ENCODE results near the gene GPX4.
"Not testable (repeated sequence)": the region's sequence is repeated elsewhere in the genome, so short reads cannot be mapped to it uniquely, and the experiment has no call there.

Gene GPX4

DNA sequence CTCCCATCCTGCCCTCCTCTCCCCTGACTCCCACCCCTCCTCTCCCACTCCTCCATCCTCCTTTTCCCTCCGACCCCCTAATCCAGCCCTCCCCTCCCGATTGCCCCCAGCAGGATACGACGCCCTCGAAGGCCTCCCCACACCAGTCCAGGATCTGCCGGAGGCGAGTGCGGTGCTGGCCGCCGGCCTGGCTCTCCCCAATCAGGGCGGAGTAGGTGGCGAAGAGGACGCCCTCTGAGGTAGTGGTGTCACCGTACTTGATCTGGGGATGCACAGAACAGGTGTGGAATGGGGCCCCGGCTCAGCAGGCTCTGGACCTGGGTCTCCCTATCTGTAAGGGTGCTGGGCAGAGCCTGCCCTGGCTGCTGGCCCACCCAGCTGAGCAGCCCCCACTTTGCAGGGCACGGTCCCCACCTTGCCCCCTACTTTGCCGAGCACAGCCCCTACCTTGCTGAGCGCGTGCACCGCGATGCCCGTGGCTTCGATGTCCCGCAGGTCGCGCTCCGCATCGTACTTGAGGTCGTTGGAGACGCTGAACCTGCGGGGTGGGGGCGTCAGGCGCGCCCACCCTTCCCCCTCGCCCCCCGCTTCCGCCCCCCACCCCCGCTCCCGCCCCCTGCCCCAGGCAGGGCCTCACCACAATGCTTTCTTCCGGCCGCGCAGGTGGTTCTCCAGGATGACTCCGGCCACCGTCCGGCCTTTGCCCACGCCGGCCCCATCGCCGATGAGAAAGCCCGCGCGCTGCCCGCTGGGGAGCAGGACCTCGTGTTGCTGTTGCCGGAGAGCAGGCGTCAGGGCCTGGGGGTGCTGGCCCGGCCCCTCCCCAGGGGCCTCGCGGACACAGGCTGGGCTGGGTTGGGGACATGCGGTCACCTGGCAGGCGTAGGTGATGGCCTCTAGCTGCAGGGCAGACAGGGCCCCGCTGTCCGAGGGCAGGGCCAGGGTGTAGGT lies 18.5 kb downstream of the GPX4 start:
- Histone ChIP-seq H3K27me3 (ENCODE audit: control insufficient read depth, insufficient read depth, low read length) (no peaks in the 10 kb centered on the region), H3K4me3 (ENCODE audit: low read length) (no peak overlapping the region), H3K27ac (ENCODE audit: low read depth, low read length) (no peak overlapping the region), H3K4me1 (ENCODE audit: control insufficient read depth, insufficient read depth, low read length) (no peaks in the 10 kb centered on the region), H3K9ac (ENCODE audit: low read length) (no peak overlapping the region), H3K36me3 (ENCODE audit: control insufficient read depth, insufficient read depth, low read length) (peaks cover 55% of the 10 kb centered on the region)

DNA sequence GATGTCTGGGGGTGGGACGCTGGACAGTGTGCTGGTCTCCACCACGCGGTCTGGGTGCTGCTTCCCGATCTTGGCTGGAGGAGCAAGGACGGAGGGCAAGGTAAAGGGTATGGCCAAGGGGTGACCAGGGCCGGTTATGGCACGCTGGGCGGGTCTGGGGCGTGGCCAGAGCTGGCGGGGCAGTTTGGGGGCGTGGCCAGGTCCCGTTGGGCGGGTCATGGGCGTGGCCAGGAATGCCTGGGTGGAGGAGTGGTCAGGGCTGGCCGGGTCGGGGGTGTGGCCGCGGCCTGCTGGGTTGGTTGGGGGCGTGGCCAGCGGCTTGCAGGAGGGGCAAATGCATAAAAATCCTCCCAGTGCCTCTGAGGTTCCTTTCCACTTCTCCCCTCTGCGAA lies 19.2 kb downstream of the GPX4 start:
- Histone ChIP-seq H3K27ac (ENCODE audit: low read depth, low read length) (no peak overlapping the region), H3K4me1 (ENCODE audit: control insufficient read depth, insufficient read depth, low read length) (no peaks in the 10 kb centered on the region), H3K9ac (ENCODE audit: low read length) (no peak overlapping the region), H3K27me3 (ENCODE audit: control insufficient read depth, insufficient read depth, low read length) (no peaks in the 10 kb centered on the region), H3K36me3 (ENCODE audit: control insufficient read depth, insufficient read depth, low read length) (peaks cover 57% of the 10 kb centered on the region), H3K4me3 (ENCODE audit: low read length) (no peak overlapping the region)

DNA sequence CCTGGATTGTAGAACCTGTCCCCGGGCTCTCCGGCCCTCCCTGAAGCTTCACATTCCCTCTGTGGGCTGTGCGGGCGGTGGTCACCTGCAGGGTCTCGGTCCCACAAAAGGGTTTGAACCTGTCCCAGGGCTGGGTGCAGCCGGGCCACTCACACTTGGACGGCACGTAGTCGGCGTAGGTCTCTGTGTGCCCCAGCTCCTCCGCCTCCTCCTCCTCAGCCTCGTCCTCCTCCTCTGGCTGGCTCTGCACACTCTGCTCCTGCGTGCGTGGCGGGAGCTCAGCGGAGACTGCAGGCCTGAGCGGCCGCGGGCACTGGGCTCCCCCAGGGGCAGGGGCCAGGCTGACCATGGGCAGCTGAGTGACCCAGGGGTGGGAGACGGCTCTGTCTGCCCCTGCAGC lies 19.6 kb downstream of the GPX4 start:
- no peak overlapping the region for H3K9ac ChIP-seq (ENCODE audit: low read length)
- H3K4me3 ChIP-seq (ENCODE audit: low read length): no peak overlapping the region
- H3K4me1 ChIP-seq (ENCODE audit: control insufficient read depth, insufficient read depth, low read length): no peaks in the 10 kb centered on the region
- no peaks in the 10 kb centered on the region for H3K27me3 ChIP-seq (ENCODE audit: control insufficient read depth, insufficient read depth, low read length)
- no peak overlapping the region for H3K27ac ChIP-seq (ENCODE audit: low read depth, low read length)
- peaks cover 55% of the 10 kb centered on the region for H3K36me3 ChIP-seq (ENCODE audit: control insufficient read depth, insufficient read depth, low read length)

DNA sequence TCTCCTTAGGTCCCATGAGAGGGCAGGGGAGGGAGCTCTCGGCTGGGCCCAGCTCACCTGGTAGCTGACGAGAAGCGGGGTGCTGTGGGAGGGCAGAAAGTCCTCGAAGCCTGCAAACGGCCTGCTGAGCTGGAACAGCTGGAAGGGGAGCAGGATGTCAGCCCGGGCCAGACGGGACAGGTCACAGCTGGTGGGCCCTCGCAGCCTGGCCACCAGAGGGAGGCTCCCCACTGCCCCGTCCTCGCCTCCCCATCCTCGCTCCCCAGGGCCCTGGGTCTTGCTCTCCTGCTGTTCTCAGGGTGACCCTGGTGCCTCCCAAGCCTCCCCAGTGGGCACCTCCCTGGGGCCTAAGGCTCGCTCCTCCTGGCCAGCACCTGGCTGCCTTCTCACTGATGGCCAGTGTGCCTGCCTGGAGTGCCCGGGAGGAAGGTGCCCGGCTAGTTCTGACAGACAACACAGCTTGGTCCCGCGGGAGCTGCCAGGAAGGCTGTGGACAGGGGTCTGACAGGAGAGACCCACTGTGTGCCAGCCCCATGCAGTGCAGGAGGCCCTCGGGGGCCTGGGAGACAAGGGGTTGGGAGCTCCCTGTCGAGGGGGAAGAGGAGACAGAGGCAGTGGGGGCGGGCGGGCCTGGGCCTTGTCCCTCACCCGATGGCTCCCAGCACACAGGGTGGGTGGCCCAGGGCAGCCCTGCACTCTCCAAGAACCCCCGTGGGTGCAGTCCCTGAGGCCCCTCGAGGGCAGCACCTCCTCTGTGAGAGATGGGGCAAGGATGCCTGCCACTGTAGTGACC lies 20.3 kb downstream of the GPX4 start:
- Histone ChIP-seq H3K27me3 (ENCODE audit: control insufficient read depth, insufficient read depth, low read length) (no peaks in the 10 kb centered on the region), H3K27ac (ENCODE audit: low read depth, low read length) (no peak overlapping the region), H3K4me1 (ENCODE audit: control insufficient read depth, insufficient read depth, low read length) (no peaks in the 10 kb centered on the region), H3K36me3 (ENCODE audit: control insufficient read depth, insufficient read depth, low read length) (peaks cover 51% of the 10 kb centered on the region), H3K9ac (ENCODE audit: low read length) (no peak overlapping the region), H3K4me3 (ENCODE audit: low read length) (no peak overlapping the region)

DNA sequence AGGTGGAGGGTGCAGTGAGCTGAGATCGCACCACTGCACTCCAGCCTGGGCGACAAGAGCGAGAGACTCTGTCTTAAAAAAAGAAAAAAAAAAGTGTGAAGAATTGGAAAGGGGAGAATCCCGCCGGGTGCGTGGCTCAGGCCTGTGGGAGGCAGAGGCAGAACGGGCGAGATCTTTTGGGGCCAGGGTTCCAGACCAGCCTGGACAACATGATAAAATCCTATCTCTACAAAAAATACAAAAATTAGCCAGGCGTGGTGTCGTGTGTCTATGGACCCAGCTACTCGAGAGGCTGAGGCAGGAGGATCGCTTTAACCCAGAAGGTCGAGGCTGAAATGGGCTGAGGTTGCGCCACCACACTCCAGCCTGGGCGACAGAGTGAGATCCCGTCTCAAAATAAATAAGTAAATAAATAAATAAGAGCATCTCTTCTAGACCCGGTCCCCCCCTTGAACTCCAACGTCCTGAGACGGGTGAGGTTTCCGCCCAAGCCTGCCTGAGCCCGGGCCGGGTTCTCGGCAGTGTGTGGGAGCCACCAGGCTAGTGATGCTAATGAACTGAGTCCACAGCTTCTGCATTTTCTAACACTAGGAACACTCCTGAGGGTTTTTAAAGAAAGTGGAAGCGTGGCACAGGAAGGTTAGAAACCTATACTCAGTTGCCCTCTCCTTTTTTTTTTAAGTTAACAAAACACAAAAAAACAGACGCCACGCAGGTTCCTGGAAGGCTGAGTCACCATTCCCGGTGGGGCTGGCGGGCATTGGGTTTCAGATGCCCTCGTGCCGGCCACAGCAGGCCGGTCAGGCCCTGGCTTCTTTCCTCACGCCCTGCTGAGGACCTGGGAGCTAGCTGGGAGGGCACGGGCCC lies 22.0 kb downstream of the GPX4 start:
- Histone ChIP-seq H3K36me3 (ENCODE audit: control insufficient read depth, insufficient read depth, low read length) (peaks cover 37% of the 10 kb centered on the region), H3K4me1 (ENCODE audit: control insufficient read depth, insufficient read depth, low read length) (no peaks in the 10 kb centered on the region), H3K27me3 (ENCODE audit: control insufficient read depth, insufficient read depth, low read length) (no peaks in the 10 kb centered on the region), H3K27ac (ENCODE audit: low read depth, low read length) (no peak overlapping the region), H3K9ac (ENCODE audit: low read length) (no peak overlapping the region), H3K4me3 (ENCODE audit: low read length) (no peak overlapping the region)

DNA sequence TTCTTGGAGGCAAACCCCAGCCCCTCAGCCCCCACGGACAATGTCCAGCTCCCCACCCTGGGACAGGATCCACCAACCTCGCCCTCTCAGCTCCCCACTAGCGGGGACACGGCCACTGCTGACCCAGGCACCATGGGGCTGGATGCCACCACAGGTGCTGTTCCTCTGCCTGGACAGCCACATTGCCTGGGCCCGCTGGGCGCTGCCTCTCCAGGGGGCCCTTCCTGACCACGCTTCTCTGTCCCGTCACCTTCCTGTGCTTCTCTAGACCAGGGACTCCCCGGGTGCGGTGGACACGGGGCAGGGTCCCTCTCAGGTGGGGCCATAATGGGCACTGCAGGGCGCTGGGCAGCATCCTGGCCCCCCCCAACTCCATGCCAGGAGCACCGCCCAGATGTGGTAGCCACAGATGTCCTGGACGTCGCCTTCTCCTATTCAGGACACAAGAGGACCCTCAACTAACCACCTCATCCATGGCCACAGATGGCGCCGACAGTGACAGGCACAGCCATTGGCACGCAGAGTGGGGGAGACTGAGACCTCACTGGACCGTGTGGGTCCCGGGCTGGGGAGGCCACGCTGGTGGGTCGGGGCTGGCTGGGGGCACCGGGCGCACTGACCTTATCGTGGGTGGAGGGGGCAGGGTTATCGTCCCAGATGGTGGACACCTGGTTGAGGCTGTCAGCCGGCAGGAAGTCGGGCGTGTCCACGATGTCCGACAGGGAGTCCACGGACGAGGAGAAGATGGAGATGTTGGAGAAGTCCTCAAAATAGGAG lies 23.4 kb downstream of the GPX4 start:
- Histone ChIP-seq H3K27me3 (ENCODE audit: control insufficient read depth, insufficient read depth, low read length) (no peaks in the 10 kb centered on the region), H3K36me3 (ENCODE audit: control insufficient read depth, insufficient read depth, low read length) (peaks cover 25% of the 10 kb centered on the region), H3K4me3 (ENCODE audit: low read length) (no peak overlapping the region), H3K4me1 (ENCODE audit: control insufficient read depth, insufficient read depth, low read length) (no peaks in the 10 kb centered on the region), H3K9ac (ENCODE audit: low read length) (no peak overlapping the region), H3K27ac (ENCODE audit: low read depth, low read length) (no peak overlapping the region)

DNA sequence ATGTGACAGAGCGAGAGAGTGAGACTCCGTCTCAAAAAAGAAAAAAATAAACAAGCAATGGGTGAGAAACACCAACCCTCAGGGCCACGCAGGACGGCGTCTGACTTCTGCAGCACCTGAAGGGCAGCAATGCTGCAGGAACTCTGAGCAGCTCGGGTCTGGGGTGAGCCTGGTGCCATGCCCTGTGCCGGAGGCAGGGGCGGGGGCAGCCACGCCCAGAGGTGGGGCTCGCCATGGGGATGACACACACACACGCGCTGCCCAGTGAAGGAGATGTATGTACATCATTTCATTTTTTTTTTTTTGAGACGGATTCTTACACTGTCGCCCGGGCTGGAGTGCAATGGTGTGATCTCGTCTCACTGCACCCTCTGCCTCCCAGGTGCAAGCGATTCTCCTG lies 24.3 kb downstream of the GPX4 start:
- Histone ChIP-seq H3K4me1 (ENCODE audit: control insufficient read depth, insufficient read depth, low read length) (peaks cover 4% of the 10 kb centered on the region), H3K27ac (ENCODE audit: low read depth, low read length) (no peak overlapping the region), H3K36me3 (ENCODE audit: control insufficient read depth, insufficient read depth, low read length) (peaks cover 21% of the 10 kb centered on the region), H3K4me3 (ENCODE audit: low read length) (no peak overlapping the region), H3K9ac (ENCODE audit: low read length) (no peak overlapping the region), H3K27me3 (ENCODE audit: control insufficient read depth, insufficient read depth, low read length) (no peaks in the 10 kb centered on the region)

DNA sequence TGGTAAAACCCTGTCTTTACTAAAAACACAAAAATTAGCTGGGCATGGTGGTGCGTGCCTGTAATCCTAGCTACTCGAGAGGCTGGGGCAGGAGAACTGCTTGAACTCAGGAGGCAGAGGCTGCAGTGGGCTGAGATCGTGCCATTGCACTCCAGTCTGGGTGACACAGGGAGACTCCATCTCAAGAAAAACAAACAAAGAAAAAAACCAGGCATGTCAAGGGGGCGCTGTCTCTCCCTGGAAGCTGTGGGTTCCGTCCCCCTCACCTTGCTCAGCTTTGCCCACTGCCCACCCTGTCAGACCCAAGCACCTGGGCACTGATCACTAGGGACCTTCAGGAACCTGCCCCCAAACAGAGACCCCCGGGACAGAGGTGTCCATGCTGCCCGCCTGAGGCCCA lies 25.3 kb downstream of the GPX4 start:
- H3K27ac ChIP-seq (ENCODE audit: low read depth, low read length); H3K4me1 ChIP-seq (ENCODE audit: control insufficient read depth, insufficient read depth, low read length); H3K27me3 ChIP-seq (ENCODE audit: control insufficient read depth, insufficient read depth, low read length); H3K4me3 ChIP-seq (ENCODE audit: low read length); H3K9ac ChIP-seq (ENCODE audit: low read length): not testable (repeated sequence)
- H3K36me3 ChIP-seq (ENCODE audit: control insufficient read depth, insufficient read depth, low read length): peaks cover 12% of the 10 kb centered on the region

DNA sequence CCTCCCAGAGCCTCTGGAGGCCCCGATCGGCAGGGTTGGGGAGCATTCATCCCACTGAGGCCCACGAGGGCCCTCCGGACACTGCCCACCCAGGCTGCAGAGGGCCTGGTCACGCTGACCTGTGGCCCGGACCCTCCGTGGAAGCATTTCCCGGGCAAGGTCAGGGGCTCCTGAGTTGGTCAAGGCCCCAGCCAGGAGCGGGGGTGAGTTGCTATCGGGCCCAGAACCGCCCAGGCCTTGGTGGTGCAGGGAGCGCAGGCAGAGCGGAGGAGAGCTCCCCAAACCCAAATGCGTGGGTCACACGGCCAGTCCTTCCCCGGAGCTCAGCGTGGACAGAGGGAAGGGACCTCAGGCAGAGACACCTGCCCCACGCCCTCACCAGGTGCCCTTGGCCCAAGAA lies 25.7 kb downstream of the GPX4 start:
- no peak overlapping the region for H3K9ac ChIP-seq (ENCODE audit: low read length)
- H3K27me3 ChIP-seq (ENCODE audit: control insufficient read depth, insufficient read depth, low read length): no peaks in the 10 kb centered on the region
- H3K36me3 ChIP-seq (ENCODE audit: control insufficient read depth, insufficient read depth, low read length): peaks cover 9% of the 10 kb centered on the region
- no peak overlapping the region for H3K27ac ChIP-seq (ENCODE audit: low read depth, low read length)
- H3K4me3 ChIP-seq (ENCODE audit: low read length): no peak overlapping the region
- H3K4me1 ChIP-seq (ENCODE audit: control insufficient read depth, insufficient read depth, low read length): peaks cover 4% of the 10 kb centered on the region

DNA sequence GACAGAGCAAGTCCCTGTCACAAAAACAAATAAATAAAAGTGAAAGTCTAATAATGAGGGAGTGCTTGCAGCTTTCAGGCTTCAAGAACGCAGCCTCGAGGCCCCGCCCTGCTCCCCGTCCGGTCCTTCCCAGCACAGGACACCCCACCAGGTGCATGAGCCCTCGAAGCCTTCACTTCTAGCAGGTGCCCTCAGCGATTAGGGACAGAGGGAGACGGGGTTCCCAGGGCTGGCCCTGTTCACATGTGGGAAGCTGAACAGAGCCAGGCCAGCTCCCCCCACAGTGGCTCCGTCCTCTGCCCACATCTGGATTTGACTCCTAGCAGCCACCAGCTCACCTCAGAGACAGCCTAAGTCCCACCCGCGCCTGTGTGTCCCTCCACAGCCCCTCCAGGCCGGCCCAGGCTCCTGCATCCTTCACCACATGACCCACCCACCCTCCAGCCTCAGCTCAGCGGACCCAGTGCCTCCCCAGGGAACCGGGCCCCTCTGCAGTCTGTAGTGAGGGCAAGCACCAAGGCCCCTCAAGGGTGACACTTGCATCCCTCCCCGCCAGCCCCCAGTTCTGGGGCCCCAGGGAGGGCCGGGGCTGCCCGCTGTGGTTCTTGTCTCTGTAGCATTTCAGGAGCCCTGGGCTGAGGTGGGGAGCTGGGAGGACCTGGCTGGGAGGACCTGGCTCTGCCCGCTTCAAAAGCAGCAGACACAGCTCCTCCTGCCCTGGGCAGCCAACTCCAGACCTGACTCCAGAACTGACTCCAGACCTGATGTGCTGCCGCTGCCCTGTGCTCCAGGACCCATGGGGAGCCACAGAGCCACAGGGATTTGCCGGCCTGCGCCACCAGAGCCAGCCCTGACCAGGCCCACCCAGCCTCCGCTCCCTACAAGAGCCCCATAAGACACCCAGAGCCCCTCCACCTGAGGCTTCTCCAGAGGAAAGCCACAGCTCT lies 27.2 kb downstream of the GPX4 start:
- peaks cover 4% of the 10 kb centered on the region for H3K4me1 ChIP-seq (ENCODE audit: control insufficient read depth, insufficient read depth, low read length)
- no peaks in the 10 kb centered on the region for H3K27me3 ChIP-seq (ENCODE audit: control insufficient read depth, insufficient read depth, low read length)
- H3K9ac ChIP-seq (ENCODE audit: low read length): peak overlapping the region; percentile 76
- H3K27ac ChIP-seq (ENCODE audit: low read depth, low read length): peak overlapping the region; percentile 72
- peak overlapping the region; percentile 65 for H3K4me3 ChIP-seq (ENCODE audit: low read length)
- peaks cover 2% of the 10 kb centered on the region for H3K36me3 ChIP-seq (ENCODE audit: control insufficient read depth, insufficient read depth, low read length)
